KMS-11 (cell line): ENCODE results near the gene CHAT.

Source experiments
- H2AFZ ChIP-seq: fragments of 200-600 bp; sonication (generic); 2 replicates; pipeline ENCODE4 v1.6.1; 2016; ENCODE audit warnings: antibody characterized with exemption, mixed run types, low read depth
- H3K27ac ChIP-seq: fragments of 200-600 bp; sonication (generic); 2 replicates; pipeline ENCODE4 v1.6.1; 2016; ENCODE audit warnings: mild to moderate bottlenecking, mixed run types
- H3K27me3 ChIP-seq: fragments of 200-600 bp; sonication (generic); 2 replicates; pipeline ENCODE4 v1.6.1; 2017; ENCODE audit warnings: mild to moderate bottlenecking, low read depth, mixed run types, moderate library complexity; ENCODE audit not compliant: insufficient read depth
- H3K36me3 ChIP-seq: fragments of 200-600 bp; sonication (generic); 2 replicates; pipeline ENCODE4 v1.6.1; 2017; ENCODE audit warnings: mild to moderate bottlenecking, mixed run types; ENCODE audit not compliant: insufficient read depth
- H3K4me1 ChIP-seq: fragments of 200-600 bp; sonication (generic); 2 replicates; pipeline ENCODE4 v1.6.1; 2016; ENCODE audit warnings: mild to moderate bottlenecking, low read depth, mixed run types; ENCODE audit not compliant: poor library complexity, severe bottlenecking
- H3K4me2 ChIP-seq: fragments of 200-600 bp; sonication (generic); 2 replicates; pipeline ENCODE4 v1.7.0; 2016; ENCODE audit warnings: mild to moderate bottlenecking, mixed run types
- H3K4me3 ChIP-seq: fragments of 200-600 bp; sonication (generic); IDR thresholded peaks from 2 replicates; pipeline ENCODE4 v1.6.1; 2017; ENCODE audit warnings: low read depth, low read length, mixed read lengths; ENCODE audit not compliant: insufficient read depth
- H3K79me2 ChIP-seq: fragments of 200-600 bp; sonication (generic); 2 replicates; pipeline ENCODE4 v1.6.1; 2016; ENCODE audit warnings: low read depth, mixed run types; ENCODE audit not compliant: insufficient read depth
- H3K9ac ChIP-seq: fragments of 200-600 bp; sonication (generic); 2 replicates; pipeline ENCODE4 v1.6.1; 2016; ENCODE audit warnings: mild to moderate bottlenecking, mixed run types
- H4K20me1 ChIP-seq: fragments of 200-600 bp; sonication (generic); 2 replicates; pipeline ENCODE4 v1.6.1; 2016; ENCODE audit warnings: mild to moderate bottlenecking, mixed run types; ENCODE audit not compliant: insufficient read depth
- TF ChIP-seq, protein P1 (sequence below): fragments of 200-600 bp; sonication (generic); conservative IDR thresholded peaks from 2 replicates; pipeline ENCODE4 v1.6.1; 2017; ENCODE audit warnings: low read depth, mild to moderate bottlenecking, antibody characterized with exemption, low read length, moderate library complexity, mixed read lengths

CHAT gene

DNA sequence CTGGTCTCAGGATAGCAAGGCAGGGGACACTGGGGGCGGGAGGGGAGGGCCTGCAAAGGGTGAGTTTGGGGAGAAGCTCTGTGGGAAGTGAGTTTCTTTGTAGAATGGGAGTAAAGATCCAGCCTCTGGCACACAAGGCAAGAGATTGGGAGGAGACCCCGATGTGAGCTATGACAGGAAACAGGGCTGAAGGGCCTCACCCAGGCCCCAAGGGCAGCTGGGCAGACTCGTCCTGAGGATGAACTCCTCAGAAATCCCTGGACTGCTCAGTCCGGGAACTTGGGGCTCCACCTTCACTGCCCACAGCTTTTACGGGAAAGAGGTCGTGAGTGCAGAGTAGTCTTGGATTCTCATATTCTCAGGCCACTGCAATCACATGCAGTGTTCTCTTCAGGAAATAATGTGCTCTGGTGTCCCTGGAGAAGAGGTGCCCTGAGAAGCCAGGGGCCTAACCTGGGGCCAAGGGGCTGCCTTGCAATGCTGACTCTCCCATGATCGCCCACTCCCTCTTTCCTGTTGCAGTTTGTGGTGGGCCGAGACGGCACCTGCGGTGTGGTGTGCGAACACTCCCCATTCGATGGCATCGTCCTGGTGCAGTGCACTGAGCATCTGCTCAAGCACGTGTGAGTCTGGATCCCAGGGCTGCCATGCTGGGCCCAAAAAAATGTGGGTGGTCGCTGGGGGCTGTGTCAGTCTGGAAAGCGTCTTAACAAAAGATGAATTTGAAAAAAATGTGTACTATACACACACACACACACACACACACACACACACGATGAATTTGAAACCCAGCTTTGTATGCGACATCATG is 34.4 kb downstream of the CHAT start:
- no peak overlapping the region for H2AFZ ChIP-seq
- no peak overlapping the region for H3K9ac ChIP-seq
- no peaks in the 10 kb centered on the region for H3K4me1 ChIP-seq
- H3K4me3 ChIP-seq, result no peak overlapping the region
- no peak overlapping the region for H3K27ac ChIP-seq
- TF ChIP-seq, protein P1, sequence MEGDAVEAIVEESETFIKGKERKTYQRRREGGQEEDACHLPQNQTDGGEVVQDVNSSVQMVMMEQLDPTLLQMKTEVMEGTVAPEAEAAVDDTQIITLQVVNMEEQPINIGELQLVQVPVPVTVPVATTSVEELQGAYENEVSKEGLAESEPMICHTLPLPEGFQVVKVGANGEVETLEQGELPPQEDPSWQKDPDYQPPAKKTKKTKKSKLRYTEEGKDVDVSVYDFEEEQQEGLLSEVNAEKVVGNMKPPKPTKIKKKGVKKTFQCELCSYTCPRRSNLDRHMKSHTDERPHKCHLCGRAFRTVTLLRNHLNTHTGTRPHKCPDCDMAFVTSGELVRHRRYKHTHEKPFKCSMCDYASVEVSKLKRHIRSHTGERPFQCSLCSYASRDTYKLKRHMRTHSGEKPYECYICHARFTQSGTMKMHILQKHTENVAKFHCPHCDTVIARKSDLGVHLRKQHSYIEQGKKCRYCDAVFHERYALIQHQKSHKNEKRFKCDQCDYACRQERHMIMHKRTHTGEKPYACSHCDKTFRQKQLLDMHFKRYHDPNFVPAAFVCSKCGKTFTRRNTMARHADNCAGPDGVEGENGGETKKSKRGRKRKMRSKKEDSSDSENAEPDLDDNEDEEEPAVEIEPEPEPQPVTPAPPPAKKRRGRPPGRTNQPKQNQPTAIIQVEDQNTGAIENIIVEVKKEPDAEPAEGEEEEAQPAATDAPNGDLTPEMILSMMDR, result no peak
- no peaks in the 10 kb centered on the region for H4K20me1 ChIP-seq
- no peaks in the 10 kb centered on the region for H3K79me2 ChIP-seq
- no peak overlapping the region for H3K4me2 ChIP-seq
- no peaks in the 10 kb centered on the region for H3K36me3 ChIP-seq
- H3K27me3 ChIP-seq, result no peaks in the 10 kb centered on the region

DNA sequence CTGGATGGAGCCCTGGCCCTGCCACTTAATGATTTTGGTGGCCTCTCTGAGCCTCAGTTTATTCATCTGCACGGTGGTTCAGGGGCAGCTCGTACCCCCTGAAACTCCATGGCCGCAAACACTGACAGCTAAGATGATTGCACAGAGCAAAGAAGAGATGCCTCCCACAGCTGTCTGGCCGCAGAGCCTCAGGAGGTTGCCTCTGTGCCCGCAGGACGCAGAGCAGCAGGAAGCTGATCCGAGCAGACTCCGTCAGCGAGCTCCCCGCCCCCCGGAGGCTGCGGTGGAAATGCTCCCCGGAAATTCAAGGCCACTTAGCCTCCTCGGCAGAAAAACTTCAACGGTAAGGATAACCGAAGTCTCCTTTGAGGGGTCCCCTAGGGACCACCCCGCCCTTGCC is 35.5 kb downstream of the CHAT start:
- H3K36me3 ChIP-seq, result no peaks in the 10 kb centered on the region
- no peaks in the 10 kb centered on the region for H3K4me1 ChIP-seq
- no peak overlapping the region for H2AFZ ChIP-seq
- H3K27me3 ChIP-seq, result no peaks in the 10 kb centered on the region
- no peak overlapping the region for H3K4me3 ChIP-seq
- H3K27ac ChIP-seq, result no peak overlapping the region
- H4K20me1 ChIP-seq, result no peaks in the 10 kb centered on the region
- no peak overlapping the region for H3K9ac ChIP-seq
- no peak overlapping the region for H3K4me2 ChIP-seq
- no peaks in the 10 kb centered on the region for H3K79me2 ChIP-seq
- TF ChIP-seq, protein P1, result no peak

DNA sequence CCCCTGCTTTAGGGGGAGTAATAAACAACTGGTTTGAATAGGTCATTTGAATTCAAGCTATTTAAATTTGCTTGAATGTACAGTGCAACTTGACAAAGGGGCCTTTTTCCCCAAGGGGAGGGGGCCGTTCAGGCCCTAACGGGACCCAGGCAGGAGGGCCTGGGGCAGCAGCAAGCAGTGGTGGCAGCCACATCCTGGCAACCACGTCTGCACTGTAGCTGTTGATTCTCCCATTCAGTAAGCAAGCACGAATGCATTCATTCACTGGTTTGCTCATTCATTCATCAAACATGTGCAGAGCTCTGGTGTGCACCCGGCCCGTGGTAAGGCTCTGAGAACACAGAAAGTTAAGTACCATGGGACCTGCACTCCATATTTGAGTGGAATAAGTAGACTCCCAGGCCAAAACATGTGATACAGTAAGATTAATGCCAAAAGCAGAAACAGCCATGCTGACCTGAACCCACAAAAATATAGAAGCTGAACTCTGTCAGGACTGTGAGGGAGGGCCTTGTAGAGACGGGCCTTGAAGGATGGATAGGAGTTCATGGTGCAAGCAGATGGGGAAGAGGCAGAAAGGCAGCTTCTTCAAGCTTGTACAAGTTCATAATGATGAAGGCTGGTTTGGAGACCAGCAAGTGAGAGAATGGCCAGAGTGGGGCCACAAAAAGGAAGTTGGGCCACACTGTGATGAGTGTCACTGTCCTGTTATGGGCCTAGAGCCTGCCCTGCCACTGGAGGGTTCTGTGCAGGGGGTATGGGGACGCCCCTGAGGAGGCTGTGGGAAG is 36.3 kb downstream of the CHAT start:
- Histone ChIP-seq H3K79me2 (no peaks in the 10 kb centered on the region), H2AFZ (no peak overlapping the region), H4K20me1 (no peaks in the 10 kb centered on the region), H3K27me3 (no peaks in the 10 kb centered on the region), H3K4me2 (no peak overlapping the region), H3K36me3 (no peaks in the 10 kb centered on the region), H3K27ac (no peak overlapping the region), H3K9ac (no peak overlapping the region), H3K4me1 (no peaks in the 10 kb centered on the region), H3K4me3 (no peak overlapping the region)
- TF ChIP-seq, protein P1, result no peak

DNA sequence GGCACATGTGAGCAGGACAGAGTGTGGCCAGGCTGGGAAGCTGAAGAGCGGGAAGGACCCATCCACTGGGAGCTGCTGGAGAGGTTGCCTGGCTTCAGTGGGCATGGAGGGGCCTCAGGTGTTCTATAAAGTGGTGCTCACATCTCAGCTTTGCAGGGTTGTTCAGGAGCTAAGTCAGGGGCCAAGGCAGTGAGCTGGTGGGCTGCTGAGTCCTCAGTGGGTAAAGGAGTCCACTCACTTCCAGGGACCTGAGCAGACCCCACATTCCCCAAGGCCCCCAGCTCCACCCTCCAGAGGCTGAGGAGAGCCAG is 36.8 kb downstream of the CHAT start:
- no peak overlapping the region for H3K4me2 ChIP-seq
- H3K4me1 ChIP-seq, result no peaks in the 10 kb centered on the region
- H3K4me3 ChIP-seq, result no peak overlapping the region
- H3K27ac ChIP-seq, result no peak overlapping the region
- no peaks in the 10 kb centered on the region for H3K79me2 ChIP-seq
- H4K20me1 ChIP-seq, result no peaks in the 10 kb centered on the region
- H3K9ac ChIP-seq, result no peak overlapping the region
- no peaks in the 10 kb centered on the region for H3K27me3 ChIP-seq
- TF ChIP-seq, protein P1, result no peak
- H2AFZ ChIP-seq, result no peak overlapping the region
- no peaks in the 10 kb centered on the region for H3K36me3 ChIP-seq
